Esophagus (tissue), 2 donors: ENCODE data around the gene TIMP3. TPM values are rescaled to one million over a fixed set of nuclear protein-coding genes. Genes with fewer than 3 reads are reported as not detected.
"Not testable (repeated sequence)": the region's sequence is repeated elsewhere in the genome, so short reads cannot be mapped to it uniquely, and the experiment has no call there.

Source experiments
- H3K27ac ChIP-seq, 2 donors: one replicate each; pipeline ENCODE4 v1.5.1; 2013; ENCODE audit warnings: low read depth in 2 of 2, mild to moderate bottlenecking in 2 of 2, inconsistent platforms in 1 of 2, low read length in 1 of 2, moderate library complexity in 1 of 2
- H3K27me3 ChIP-seq, 2 donors: one replicate each; pipeline ENCODE4 v1.6.1; 2013; ENCODE audit warnings: low read length in 2 of 2, control low read depth in 1 of 2, mild to moderate bottlenecking in 1 of 2; ENCODE audit not compliant: insufficient read depth in 2 of 2, control insufficient read depth in 1 of 2
- H3K36me3 ChIP-seq, 2 donors: one replicate each; pipeline ENCODE4 v1.6.1; 2013; ENCODE audit warnings: low read length in 1 of 2; ENCODE audit not compliant: control insufficient read depth in 2 of 2, insufficient read depth in 2 of 2
- H3K4me1 ChIP-seq, 2 donors: one replicate each; pipeline ENCODE4 v1.6.1; 2013; ENCODE audit warnings: low read length in 1 of 2; ENCODE audit not compliant: control insufficient read depth in 2 of 2, insufficient read depth in 2 of 2
- H3K4me3 ChIP-seq, 2 donors: one replicate each; pipeline ENCODE4 v1.5.1; 2013; ENCODE audit warnings: low read length in 2 of 2, mild to moderate bottlenecking in 2 of 2, low read depth in 1 of 2, moderate library complexity in 1 of 2
- H3K9me3 ChIP-seq, 2 donors: one replicate each; pipeline ENCODE4 v1.6.1; 2013; ENCODE audit warnings: mild to moderate bottlenecking in 2 of 2, low read depth in 1 of 2, low read length in 1 of 2, moderate library complexity in 1 of 2; ENCODE audit not compliant: control insufficient read depth in 2 of 2, insufficient read depth in 1 of 2
- WGBS, 2 donors: extraction: QIAGEN DNeasy Blood & Tissue Kit; methylation state at CpG; one replicate each; pipeline ENCODE4 v1.1.7; 2013; 5-methylcytosine and 5-hydroxymethylcytosine counted together
- polyA plus RNA-seq, 2 donors: library from polyadenylated mRNA; stranded (reverse); fragments of 200-250 nt; gene quantifications; one replicate each; pipeline ENCODE4 v1.2.3, GENCODE V29; 2013
- donor health status: healthy with polysubstance abuse.
- donor health status: Bipolar disorder and iron deficiency.

Gene TIMP3
- polyA plus RNA-seq, 2 donors = 8.9 to 24.7 TPM

DNA sequence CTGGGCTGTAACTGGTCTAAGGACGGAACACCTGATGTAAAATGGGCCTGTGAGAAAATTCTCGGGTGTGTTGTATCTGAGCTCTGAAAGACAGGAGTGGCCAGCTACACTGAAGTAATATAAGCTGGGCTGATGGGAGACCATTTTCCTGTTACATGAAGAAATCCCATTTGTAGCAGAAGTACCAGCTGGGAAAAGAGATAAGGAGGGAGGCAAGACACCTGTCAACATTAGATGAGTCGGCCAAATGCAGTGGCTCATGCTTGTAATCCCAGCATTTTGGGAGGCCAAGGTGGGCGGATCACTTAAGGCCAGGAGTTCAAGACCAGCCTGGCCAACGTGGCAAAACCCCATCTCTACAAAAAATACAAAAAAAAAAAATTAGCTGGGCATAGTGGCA is 72.1 kb downstream of the TIMP3 start:
- not testable (repeated sequence) for H3K27ac ChIP-seq, H3K4me1 ChIP-seq, H3K27me3 ChIP-seq, H3K9me3 ChIP-seq, H3K4me3 ChIP-seq, H3K36me3 ChIP-seq
- WGBS, 2 donors = 77 to 88% methylated on average over 5 of the region's 5 CpGs

DNA sequence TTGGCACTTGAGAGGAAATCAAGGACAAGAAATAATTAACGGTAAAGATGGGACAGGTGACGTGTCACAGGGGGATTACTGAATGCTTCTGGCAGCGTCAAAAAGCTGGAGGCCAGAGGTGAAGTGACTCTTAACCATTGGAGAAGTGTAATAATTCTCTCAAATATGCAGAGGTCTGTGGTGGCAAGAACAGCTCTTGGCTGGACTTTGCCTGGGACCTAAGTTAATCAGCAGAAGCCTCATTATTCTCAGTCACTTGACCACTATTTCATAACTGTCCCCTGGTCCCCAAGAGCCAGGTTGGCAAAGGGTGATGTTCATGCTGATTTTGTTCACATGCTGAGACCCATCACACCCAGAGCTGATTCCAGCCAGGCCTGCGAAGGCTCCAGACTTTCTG is 72.9 kb downstream of the TIMP3 start:
- no peaks in the 10 kb centered on the region for H3K4me1 ChIP-seq
- no peaks in the 10 kb centered on the region for H3K9me3 ChIP-seq
- no peaks in the 10 kb centered on the region for H3K36me3 ChIP-seq
- H3K27ac ChIP-seq = no peak overlapping the region
- no peak overlapping the region for H3K4me3 ChIP-seq
- no peaks in the 10 kb centered on the region for H3K27me3 ChIP-seq
- WGBS, 2 donors = 89% methylated on average over 4 of the region's 4 CpGs

DNA sequence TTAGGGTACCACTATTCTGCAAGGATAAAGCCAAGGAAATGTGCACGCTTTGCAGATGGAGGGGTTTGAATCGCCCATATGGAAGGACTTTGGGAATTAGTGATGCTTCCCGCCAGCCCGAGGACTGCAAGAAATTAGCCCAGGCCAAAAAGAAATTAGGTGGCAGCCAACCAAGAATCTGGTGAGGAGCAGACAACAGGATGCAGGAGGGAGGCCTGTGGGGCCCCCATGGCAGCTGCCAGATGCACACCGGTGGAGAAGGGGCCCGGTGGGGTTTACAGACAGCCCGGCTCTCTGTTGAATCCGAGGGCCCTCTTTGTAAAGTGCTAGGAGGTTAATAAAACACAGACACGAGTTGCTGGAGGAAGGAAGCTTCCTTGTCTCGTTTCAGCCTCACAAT is 73.5 kb downstream of the TIMP3 start:
- no peaks in the 10 kb centered on the region for H3K27me3 ChIP-seq
- H3K4me1 ChIP-seq = no peaks in the 10 kb centered on the region
- 67 to 69% methylated on average over 10 of the region's 10 CpGs for WGBS, 2 donors
- H3K27ac ChIP-seq = no peak overlapping the region
- H3K36me3 ChIP-seq = no peaks in the 10 kb centered on the region
- H3K9me3 ChIP-seq = no peaks in the 10 kb centered on the region
- H3K4me3 ChIP-seq = no peak overlapping the region

DNA sequence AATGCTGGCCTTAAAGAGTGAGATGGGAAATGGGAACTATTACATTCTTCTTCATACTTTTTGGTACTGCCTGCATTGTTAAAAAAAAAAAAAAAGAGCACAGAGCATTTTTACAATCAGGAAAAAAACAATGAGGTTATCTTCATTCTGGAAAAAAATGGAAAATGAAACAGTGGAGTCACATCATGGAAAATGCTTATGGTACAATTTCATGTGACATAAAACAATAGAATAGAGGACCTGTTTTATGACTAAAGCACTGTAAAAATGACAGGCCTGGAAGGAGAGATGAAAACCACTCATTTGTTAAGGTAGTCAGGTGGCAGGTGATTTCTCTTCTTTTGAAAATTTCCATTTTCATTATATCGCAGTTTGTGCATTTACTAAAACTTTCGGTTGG is 75.0 kb downstream of the TIMP3 start:
- Histone ChIP-seq H3K27ac (no peak overlapping the region), H3K9me3 (no peaks in the 10 kb centered on the region), H3K27me3 (no peaks in the 10 kb centered on the region), H3K36me3 (no peaks in the 10 kb centered on the region), H3K4me1 (no peaks in the 10 kb centered on the region), H3K4me3 (no peak overlapping the region)
- WGBS, 2 donors = 94 to 95% methylated on average over 2 of the region's 2 CpGs

DNA sequence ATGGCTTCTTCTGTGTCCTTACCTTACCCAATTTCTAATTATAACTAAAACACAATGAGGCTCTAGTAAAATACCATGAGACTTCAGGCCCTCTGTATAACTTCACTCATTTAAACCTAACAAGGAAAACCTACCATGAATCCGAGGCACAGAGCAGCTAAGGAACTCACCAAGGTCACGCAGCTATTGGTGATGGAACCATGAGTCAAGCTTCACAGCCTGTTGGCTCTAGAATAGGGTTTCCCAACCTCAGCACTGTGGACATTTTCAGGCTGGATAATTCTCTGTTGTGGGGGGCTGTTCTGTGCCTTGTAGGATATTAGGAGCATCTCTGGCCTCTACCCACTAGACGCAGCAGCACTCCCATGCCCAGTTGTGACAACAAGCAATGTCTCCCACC is 75.7 kb downstream of the TIMP3 start:
- H3K27me3 ChIP-seq = no peaks in the 10 kb centered on the region
- H3K27ac ChIP-seq = no peak overlapping the region
- no peak overlapping the region for H3K4me3 ChIP-seq
- H3K4me1 ChIP-seq = no peaks in the 10 kb centered on the region
- H3K36me3 ChIP-seq = no peaks in the 10 kb centered on the region
- 75 to 91% methylated on average over 3 of the region's 3 CpGs for WGBS, 2 donors
- H3K9me3 ChIP-seq = no peaks in the 10 kb centered on the region

DNA sequence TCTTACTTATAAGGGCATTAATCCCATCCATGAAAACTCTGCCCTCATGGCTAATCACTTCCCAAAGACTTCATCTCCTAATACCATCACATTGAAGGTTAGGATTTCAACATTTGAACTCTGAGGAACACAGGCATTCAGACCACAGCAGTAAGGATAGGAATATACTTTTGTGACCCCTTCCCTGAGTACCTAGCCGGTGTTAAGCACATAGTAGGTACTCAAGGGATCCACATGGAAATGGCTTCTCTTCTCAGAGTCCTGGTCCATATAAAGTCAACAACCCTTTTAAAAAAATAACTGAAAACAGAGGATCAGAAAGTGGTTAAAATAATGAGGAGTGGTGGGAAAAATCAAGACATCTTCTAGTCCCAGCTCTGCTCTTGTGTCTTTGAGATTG is 78.0 kb downstream of the TIMP3 start:
- 74 to 89% methylated on average over 1 of the region's 1 CpG for WGBS, 2 donors
- no peaks in the 10 kb centered on the region for H3K36me3 ChIP-seq

DNA sequence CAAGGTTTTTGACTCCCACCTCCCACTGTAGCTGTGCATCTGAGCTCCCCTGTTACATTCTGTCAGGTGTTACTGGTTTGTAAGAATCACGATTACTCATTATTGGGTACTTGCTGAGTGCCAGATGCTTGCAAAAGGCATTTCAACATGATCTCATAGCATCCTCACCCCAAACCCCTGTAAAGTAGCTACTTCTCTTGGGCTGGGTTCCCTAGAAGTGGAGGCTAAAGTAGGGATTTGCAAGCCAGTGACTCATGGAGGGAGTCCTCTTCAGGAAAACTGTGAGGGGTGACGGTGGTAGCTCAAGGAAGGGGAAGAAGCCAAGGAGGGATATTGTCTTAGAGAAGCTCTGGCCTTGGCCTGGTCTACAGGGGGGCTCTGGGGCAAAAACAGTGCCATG is 78.6 kb downstream of the TIMP3 start:
- H3K36me3 ChIP-seq = no peaks in the 10 kb centered on the region
- H3K27me3 ChIP-seq = peaks cover 0 to 4% of the 10 kb centered on the region in 2 donors
- H3K9me3 ChIP-seq = no peaks in the 10 kb centered on the region
- 37 to 65% methylated on average over 2 of the region's 2 CpGs for WGBS, 2 donors
- H3K4me1 ChIP-seq = no peaks in the 10 kb centered on the region
- H3K27ac ChIP-seq = no peak overlapping the region
- no peak overlapping the region for H3K4me3 ChIP-seq

More for the DNA sequence above, 78.0 kb downstream of the TIMP3 start:
- H3K9me3 ChIP-seq = no peaks in the 10 kb centered on the region
- H3K27ac ChIP-seq = no peak overlapping the region
- H3K4me1 ChIP-seq = no peaks in the 10 kb centered on the region
- H3K4me3 ChIP-seq = no peak overlapping the region
- H3K27me3 ChIP-seq = peaks cover 0 to 4% of the 10 kb centered on the region in 2 donors

DNA sequence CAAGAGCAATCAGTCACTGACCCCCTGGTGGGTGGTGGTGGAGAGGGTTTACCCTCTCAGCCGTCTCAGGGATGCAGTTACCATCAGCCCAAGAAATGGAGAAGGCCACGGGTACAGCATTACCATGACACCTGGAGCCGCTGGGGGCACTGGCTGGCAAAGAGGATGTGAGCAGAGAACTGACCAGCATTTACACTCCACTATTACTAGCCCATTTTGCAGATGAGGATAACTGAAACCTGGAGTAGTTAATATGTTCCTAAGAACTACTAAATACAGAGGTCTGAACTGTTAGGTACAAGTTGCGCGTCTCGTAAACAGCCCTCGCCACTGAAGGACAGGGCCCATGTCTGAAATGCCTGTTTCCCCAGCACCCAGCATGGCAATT is 79.0 kb downstream of the TIMP3 start:
- H3K4me3 ChIP-seq = no peak overlapping the region
- peaks cover 0 to 4% of the 10 kb centered on the region in 2 donors for H3K27me3 ChIP-seq
- no peaks in the 10 kb centered on the region for H3K36me3 ChIP-seq
- no peak overlapping the region for H3K27ac ChIP-seq
- WGBS, 2 donors = 84 to 86% methylated on average over 7 of the region's 7 CpGs
- no peaks in the 10 kb centered on the region for H3K9me3 ChIP-seq
- no peaks in the 10 kb centered on the region for H3K4me1 ChIP-seq

DNA sequence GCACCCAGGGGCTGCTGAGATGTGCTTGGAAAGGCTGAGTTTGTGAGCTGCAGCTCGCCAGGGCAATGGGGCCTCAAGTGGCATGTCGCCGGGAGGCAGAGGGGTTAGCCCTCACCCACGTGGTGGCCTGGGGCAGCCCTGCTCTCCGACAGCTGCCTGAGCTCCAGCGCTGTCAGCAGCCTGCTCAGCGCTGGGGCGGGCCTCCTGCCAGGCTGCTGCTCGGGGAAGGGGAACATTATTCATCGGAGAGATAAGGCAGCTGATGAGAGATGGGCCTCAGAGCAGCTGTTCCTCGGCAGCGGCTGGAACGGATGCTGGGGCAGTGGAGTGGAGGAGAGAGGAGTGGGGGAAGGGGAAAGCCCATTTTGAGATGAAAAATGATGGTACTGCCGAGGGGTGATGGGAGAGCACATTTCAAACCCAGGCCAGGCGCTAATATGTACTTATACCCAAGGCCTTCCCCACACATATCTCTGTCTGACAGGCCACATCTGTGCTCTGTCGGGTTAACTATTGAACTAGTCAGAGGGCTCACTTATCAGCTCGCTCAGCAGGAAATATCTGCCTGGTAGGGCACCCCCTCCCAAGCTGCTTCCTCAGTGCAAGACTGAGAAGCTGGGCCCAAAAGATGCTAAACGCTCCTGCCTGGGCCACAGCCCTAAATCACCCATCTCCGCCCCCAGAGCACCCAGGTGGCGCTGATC is 79.5 kb downstream of the TIMP3 start:
- no peak overlapping the region for H3K27ac ChIP-seq

DNA sequence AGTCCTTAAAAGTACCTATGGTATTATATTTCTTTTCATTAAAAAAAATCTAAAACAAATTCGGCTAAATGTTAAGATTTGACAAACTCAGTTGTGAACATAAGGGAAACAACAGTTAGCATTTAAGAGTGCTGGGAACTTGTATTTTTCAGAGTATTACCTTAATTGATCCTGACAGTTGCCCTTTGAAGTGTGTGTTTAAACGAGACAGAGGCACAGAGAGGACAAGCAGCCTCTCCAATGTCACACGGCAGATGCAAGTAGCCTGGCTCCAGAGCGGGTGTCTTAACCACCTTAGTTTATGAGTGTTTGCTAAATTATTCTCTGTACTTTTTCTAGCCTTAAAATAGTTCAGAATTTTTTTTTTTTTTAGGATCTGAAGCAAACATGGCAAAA is 80.9 kb downstream of the TIMP3 start:
- 76 to 80% methylated on average over 4 of the region's 4 CpGs for WGBS, 2 donors
- Histone ChIP-seq H3K4me1 (no peaks in the 10 kb centered on the region), H3K27ac (no peak overlapping the region), H3K36me3 (no peaks in the 10 kb centered on the region), H3K4me3 (no peak overlapping the region), H3K9me3 (no peaks in the 10 kb centered on the region), H3K27me3 (peaks cover 0 to 4% of the 10 kb centered on the region in 2 donors)

More for the DNA sequence above, 79.5 kb downstream of the TIMP3 start:
- H3K27me3 ChIP-seq = peaks cover 0 to 4% of the 10 kb centered on the region in 2 donors
- no peaks in the 10 kb centered on the region for H3K4me1 ChIP-seq
- no peak overlapping the region for H3K4me3 ChIP-seq
- no peaks in the 10 kb centered on the region for H3K36me3 ChIP-seq
- WGBS, 2 donors = 24 to 29% methylated on average over 20 of the region's 20 CpGs
- no peaks in the 10 kb centered on the region for H3K9me3 ChIP-seq
